Fibroblast of skin of scalp (primary cell): ENCODE measurements around the gene CHGA.

Experiments used
- DNase-seq: peaks from one replicate; pipeline ENCODE4 v3.0.0-alpha.2; 2013

The CHGA gene

GRCh38 chr14:92905667-92906066, 17.3 kb upstream of the CHGA start:
- no peak for DNase-seq

- no peak for DNase-seq
Observed at GRCh38 chr14:92906420-92906819, 16.5 kb upstream of the CHGA start.

GRCh38 chr14:92906823-92907222, 16.1 kb upstream of the CHGA start:
- DNase-seq = no peak

GRCh38 chr14:92907316-92907911, 15.5 kb upstream of the CHGA start:
- DNase-seq = no peak

- peak; percentile 27 for DNase-seq
Observed at GRCh38 chr14:92914087-92914656, 8.8 kb upstream of the CHGA start.

- DNase-seq = no peak
Observed at GRCh38 chr14:92916201-92916600, 6.7 kb upstream of the CHGA start.

GRCh38 chr14:92917041-92917940, 5.7 kb upstream of the CHGA start:
- no peak for DNase-seq

- no peak for DNase-seq
Observed at GRCh38 chr14:92917956-92918355, 5.0 kb upstream of the CHGA start.

- DNase-seq = no peak
Observed at GRCh38 chr14:92920001-92920400, 2.9 kb upstream of the CHGA start.

- DNase-seq = no peak
Observed at GRCh38 chr14:92922155-92922735, 705 bp upstream of the CHGA start.

GRCh38 chr14:92923744-92924103, 774 bp downstream of the CHGA start:
- no peak for DNase-seq

GRCh38 chr14:92924247-92924646, 1.3 kb downstream of the CHGA start:
- no peak for DNase-seq

- DNase-seq = no peak
Observed at GRCh38 chr14:92925446-92925845, 2.5 kb downstream of the CHGA start.

GRCh38 chr14:92926180-92926845, 3.4 kb downstream of the CHGA start:
- no peak for DNase-seq

- DNase-seq = no peak
Observed at GRCh38 chr14:92926931-92927330, 4.0 kb downstream of the CHGA start.

GRCh38 chr14:92927349-92928257, 4.7 kb downstream of the CHGA start:
- DNase-seq = no peak

- DNase-seq = no peak
Observed at GRCh38 chr14:92928258-92928629, 5.3 kb downstream of the CHGA start.

GRCh38 chr14:92928961-92929688, 6.2 kb downstream of the CHGA start:
- no peak for DNase-seq

GRCh38 chr14:92929689-92930608, 7.0 kb downstream of the CHGA start:
- no peak for DNase-seq
